Measurements from ENCODE around the gene SMIM24.

- no peak for TF ChIP-seq POLR2A (IDR thresholded peaks at IDR 0.05)
- TF ChIP-seq CTCF (IDR thresholded peaks at IDR 0.05): no peak
- TF ChIP-seq POLR2AphosphoS5 (IDR thresholded peaks at IDR 0.05; ENCODE audit: insufficient read depth in 1 of 2, low read depth in 1 of 2): no peak
Observed at GRCh38 chr19:3499738-3500428, 19.6 kb upstream of the SMIM24 start.

All from vagina (tissue), 2 donors.